Upper lobe of right lung (tissue), 1 donor: Measurements from ENCODE around the gene FHAD1. TPM values are rescaled to one million over a fixed set of nuclear protein-coding genes. Genes with fewer than 3 reads are reported as not detected.

Source experiments
- ATAC-seq: fragments of 200-7000 bp; cut with Tn5 transposase; one replicate; pipeline ENCODE4 v1.9.1; 2020; ENCODE audit warnings: mild to moderate bottlenecking, moderate library complexity
- DNase-seq: peaks from one replicate; pipeline ENCODE4 v3.0.0-alpha.2; 2020
- H3K27ac ChIP-seq: fragments of 200-600 bp; one replicate; pipeline ENCODE4 v1.8.0; 2022
- H3K27me3 ChIP-seq: fragments of 200-600 bp; one replicate; pipeline ENCODE4 v1.8.0; 2022; ENCODE audit warnings: mild to moderate bottlenecking
- H3K36me3 ChIP-seq: fragments of 200-600 bp; one replicate; pipeline ENCODE4 v1.8.0; 2022
- H3K4me1 ChIP-seq: fragments of 200-600 bp; one replicate; pipeline ENCODE4 v1.8.0; 2022
- H3K4me3 ChIP-seq: fragments of 200-600 bp; one replicate; pipeline ENCODE4 v1.8.0; 2022; ENCODE audit warnings: mild to moderate bottlenecking
- H3K9me3 ChIP-seq: fragments of 200-600 bp; one replicate; pipeline ENCODE4 v1.8.0; 2022
- CTCF ChIP-seq: fragments of 200-600 bp; IDR thresholded peaks from one replicate; pipeline ENCODE4 v1.8.0; 2022; ENCODE audit warnings: antibody characterized with exemption
- intact Hi-C: fragments of 100-400 bp; cut with DNase I; formaldehyde crosslinking; loops from one replicate; pipeline ENCODE4 v1.11.0; 2022
- total RNA-seq: library from RNA; stranded (reverse); fragmentation: NEBNext Ultra II Directional; extraction: Animal tissue kit (Norgen Biotek cat#: 25700); gene quantifications from one replicate; pipeline ENCODE4 v1.2.1, GENCODE V29; 2021
- donor health status: DM: no; HTN: yes; CAD: no; lungs with severe emphysema.

The FHAD1 gene
- total RNA-seq, 1 donor from 2014 or later, result 2.4 TPM

DNA sequence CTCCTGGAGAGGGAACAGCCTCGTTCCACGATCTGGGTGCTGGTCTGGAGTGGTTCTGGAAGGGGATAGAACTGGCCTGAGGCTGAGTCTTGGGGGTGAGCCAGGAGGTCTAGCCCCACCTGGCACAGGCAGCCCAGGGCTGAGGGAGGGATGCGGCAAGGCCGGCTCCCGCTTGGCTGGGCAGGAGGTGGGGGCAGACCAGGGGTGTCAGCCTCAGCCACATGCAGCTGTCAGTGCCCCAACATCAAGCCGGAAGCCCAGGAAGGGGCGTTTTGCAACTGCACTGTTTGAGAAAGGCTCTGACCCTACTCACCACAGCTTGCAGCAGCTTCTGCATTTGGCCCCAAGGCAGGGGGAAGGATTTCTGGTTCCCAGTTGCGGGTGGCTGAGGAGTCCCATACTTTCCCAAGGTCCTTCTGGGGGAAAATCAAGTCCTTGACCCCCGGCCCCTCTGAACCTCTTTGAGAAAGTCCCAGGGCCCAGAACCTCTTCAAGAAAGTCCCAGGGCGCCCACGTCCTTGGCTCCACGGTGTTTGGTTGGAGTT lies 164.6 kb downstream of the FHAD1 start:
- ATAC-seq, result peak; percentile 64
- intact Hi-C loops, result no loop called here
- Histone ChIP-seq H3K27me3 (no peaks in the 10 kb centered on the region), H3K27ac (peak overlapping the region; percentile 59), H3K9me3 (no peaks in the 10 kb centered on the region), H3K36me3 (no peaks in the 10 kb centered on the region), H3K4me1 (peaks cover 32% of the 10 kb centered on the region), H3K4me3 (peak overlapping the region; percentile 68)
- no peak for TF ChIP-seq CTCF
- peak; percentile 80 for DNase-seq

DNA sequence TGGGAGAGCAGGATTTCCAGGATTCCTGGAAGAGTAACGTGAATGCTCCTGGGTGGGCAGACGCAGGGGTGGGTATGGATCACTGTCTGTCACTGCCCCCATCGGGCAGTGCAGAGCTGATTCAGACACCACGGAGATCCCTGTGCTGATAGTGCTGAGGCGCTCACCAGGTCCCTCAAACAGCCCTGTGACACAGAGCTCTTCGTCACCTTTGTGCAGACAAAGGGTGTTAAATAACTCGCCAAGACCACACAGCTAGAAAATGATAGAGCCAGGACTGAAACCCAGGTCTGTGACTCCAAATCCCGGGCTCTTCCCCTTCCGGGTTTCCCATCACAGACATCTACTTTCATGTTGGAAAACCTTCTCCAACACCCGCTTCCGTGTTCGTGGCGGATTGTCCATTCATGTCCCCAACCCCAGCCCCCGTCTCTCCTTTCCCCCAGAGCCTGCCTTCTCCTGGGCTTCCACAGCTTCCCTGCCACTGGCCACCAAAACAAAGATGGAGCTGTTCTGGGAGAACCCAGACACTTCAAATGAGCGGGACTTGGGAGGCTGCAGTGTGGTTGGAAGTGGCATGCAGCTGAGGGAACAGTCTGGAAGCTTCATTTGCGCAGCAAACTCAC lies 165.3 kb downstream of the FHAD1 start:
- intact Hi-C loops, result no loop called here
- DNase-seq, result no peak
- Histone ChIP-seq H3K4me3 (peak overlapping the region; percentile 68), H3K9me3 (no peaks in the 10 kb centered on the region), H3K27me3 (no peaks in the 10 kb centered on the region), H3K4me1 (peaks cover 38% of the 10 kb centered on the region), H3K36me3 (no peaks in the 10 kb centered on the region), H3K27ac (peak overlapping the region; percentile 59)
- no peak for TF ChIP-seq CTCF
- no peak for ATAC-seq

DNA sequence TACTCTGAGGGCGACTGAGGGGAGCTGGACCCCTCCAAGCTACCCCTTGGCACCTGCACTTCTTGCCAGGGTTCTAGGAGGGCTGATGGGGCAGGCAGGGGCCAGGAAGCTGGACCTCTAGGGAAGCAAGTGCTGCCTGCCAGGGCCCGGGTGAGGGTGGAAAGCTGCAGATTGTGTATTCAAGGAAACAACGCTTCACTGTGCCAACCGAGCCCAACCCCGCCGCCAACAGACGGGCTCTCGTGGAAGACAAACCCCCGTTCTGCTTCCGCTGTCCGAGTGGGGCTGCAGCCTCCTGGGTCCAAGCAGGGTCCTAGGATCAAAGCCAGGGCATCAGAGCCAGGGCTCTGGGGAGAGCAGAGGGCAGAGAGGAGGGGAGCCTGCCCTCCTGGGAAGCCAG lies 165.8 kb downstream of the FHAD1 start:
- Histone ChIP-seq H3K27me3 (no peaks in the 10 kb centered on the region), H3K9me3 (no peaks in the 10 kb centered on the region), H3K27ac (no peak overlapping the region), H3K4me3 (peak overlapping the region; percentile 68), H3K36me3 (no peaks in the 10 kb centered on the region), H3K4me1 (peaks cover 42% of the 10 kb centered on the region)
- DNase-seq (no peak), ATAC-seq (no peak)
- TF ChIP-seq CTCF, result no peak
- intact Hi-C loops, result no loop called here

DNA sequence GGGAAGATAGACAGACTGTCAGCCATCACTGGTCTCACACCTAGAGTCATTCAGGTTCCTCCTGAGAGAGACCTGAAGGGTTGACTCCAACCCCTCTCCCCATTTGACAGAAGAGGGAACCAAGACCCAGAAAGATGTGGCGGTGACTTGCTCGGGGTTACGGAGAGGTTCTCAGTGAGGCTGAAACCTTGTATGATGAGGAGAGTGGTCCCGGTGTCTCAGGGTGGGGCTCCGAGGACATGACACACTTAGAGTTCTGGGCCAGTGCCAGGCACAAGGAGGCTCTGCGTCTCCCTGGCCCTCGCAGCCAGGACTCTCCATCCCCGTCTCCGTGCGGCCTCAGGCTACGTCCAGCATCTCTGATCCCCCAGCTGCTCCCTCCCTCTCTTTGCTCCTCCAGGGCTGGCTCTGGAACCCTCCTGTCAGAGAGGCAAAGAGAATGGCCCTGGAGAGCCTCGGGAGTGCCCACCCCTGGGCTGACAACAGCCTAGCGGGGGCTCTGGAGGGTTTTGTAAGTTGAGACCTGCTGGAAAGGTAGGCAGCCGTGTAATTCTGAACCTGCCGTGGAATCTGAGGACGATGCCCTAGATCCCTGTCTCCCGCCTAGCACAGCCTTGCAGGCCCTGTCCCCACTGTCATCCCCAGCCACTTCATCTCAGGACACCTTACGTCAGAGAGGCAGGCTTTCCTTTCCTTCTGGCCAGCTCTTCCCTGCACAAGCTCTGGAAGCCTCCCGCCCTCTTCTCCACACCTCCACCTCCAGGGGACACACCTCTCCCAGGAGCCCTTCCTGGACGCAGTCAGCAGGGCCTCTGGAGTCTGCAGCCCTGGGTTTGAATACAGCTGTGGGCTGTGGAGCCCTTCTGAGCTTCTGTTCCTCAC lies 166.8 kb downstream of the FHAD1 start:
- TF ChIP-seq CTCF, result no peak
- H3K4me3 ChIP-seq, result no peak overlapping the region
- H3K27ac ChIP-seq, result no peak overlapping the region
- H3K27me3 ChIP-seq, result no peaks in the 10 kb centered on the region
- H3K4me1 ChIP-seq, result peaks cover 45% of the 10 kb centered on the region
- intact Hi-C loops, result no loop called here
- H3K36me3 ChIP-seq, result no peaks in the 10 kb centered on the region
- DNase-seq, result no peak
- no peak for ATAC-seq
- H3K9me3 ChIP-seq, result no peaks in the 10 kb centered on the region

DNA sequence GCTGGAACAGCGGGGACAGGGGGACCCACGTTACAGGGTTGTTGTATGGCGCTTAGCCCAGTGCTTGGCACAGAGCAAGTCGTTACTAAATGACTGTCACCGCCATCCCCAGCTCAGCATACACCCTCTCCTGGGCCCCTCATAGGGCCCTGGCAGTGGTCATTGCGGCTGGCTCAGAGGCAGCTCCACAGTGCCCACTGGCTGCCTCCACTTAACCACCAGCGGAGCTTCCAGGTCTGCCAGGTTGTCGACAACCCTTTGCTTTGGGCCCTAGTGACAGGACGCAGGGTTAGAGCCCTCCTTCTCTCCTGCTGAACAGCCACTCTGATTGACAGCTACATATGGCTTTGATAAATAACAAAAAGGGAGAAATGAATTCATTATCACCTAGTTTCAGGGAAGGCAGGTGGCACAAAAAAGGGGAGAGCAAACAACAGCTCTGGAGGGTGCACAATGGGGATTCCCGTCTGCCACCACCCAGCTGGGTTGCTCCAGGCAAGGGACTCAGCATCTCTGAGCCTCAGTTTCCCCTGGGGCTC lies 167.5 kb downstream of the FHAD1 start:
- H3K27me3 ChIP-seq, result no peaks in the 10 kb centered on the region
- no peak overlapping the region for H3K4me3 ChIP-seq
- no peak overlapping the region for H3K27ac ChIP-seq
- DNase-seq, result no peak
- H3K4me1 ChIP-seq, result peaks cover 51% of the 10 kb centered on the region
- intact Hi-C loops, result no loop called here
- no peak for ATAC-seq
- no peaks in the 10 kb centered on the region for H3K9me3 ChIP-seq
- TF ChIP-seq CTCF, result no peak
- no peaks in the 10 kb centered on the region for H3K36me3 ChIP-seq
